OCI-LY1 (cell line): Measurements from ENCODE around the gene RNF144A.

Experiments
- EZH2 ChIP-seq: fragments of 200-600 bp; sonication (generic), shearing (Covaris generic); IDR thresholded peaks from 2 replicates; pipeline ENCODE4 v1.8.0; 2017; ENCODE audit warnings: borderline replicate concordance, mixed run types, mild to moderate bottlenecking, antibody characterized with exemption, low read length, moderate library complexity, mixed read lengths
- TF ChIP-seq, protein P1 (sequence below): fragments of 200-600 bp; sonication (generic), shearing (Covaris generic); IDR thresholded peaks from 2 replicates; pipeline ENCODE4 v1.5.1; 2017; ENCODE audit warnings: mild to moderate bottlenecking, antibody characterized with exemption, low read length, moderate library complexity, mixed read lengths

DNA sequence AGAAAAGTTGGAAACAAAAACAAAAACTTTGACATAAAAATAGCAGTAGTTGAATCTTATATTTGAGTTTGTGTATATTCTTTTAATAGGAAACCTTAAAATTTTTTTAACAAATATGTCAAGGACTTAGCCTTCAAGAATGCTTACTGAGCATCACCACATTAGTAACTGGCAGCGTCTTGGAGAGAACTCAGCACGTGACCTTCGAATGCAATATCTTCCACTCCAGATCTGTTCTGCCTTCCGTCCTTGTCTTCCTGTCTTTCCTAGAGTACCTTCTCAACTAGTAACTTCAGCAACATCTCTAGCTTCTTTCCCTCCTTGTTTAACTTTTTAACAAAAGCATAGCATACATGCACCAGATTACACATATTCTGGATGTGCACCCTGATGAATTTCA, 38.7 kb upstream of the RNF144A start:
- TF ChIP-seq, protein P1, sequence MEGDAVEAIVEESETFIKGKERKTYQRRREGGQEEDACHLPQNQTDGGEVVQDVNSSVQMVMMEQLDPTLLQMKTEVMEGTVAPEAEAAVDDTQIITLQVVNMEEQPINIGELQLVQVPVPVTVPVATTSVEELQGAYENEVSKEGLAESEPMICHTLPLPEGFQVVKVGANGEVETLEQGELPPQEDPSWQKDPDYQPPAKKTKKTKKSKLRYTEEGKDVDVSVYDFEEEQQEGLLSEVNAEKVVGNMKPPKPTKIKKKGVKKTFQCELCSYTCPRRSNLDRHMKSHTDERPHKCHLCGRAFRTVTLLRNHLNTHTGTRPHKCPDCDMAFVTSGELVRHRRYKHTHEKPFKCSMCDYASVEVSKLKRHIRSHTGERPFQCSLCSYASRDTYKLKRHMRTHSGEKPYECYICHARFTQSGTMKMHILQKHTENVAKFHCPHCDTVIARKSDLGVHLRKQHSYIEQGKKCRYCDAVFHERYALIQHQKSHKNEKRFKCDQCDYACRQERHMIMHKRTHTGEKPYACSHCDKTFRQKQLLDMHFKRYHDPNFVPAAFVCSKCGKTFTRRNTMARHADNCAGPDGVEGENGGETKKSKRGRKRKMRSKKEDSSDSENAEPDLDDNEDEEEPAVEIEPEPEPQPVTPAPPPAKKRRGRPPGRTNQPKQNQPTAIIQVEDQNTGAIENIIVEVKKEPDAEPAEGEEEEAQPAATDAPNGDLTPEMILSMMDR = no peak
- no peak for TF ChIP-seq EZH2
